Common myeloid progenitor, CD34-positive (primary cell): ENCODE results near the gene CAMTA1.

Experiments
- CTCF ChIA-PET: fragments of 350-600 bp; sonication (Branson Sonifier 250); formaldehyde crosslinking; loops from one replicate; lab custom pipeline; 2021; ENCODE audit warnings: antibody characterized with exemption; lab: Charles Lee
- POLR2A ChIA-PET: fragments of 350-600 bp; sonication (Branson Sonifier 250); formaldehyde crosslinking; loops from one replicate; lab custom pipeline; 2021; ENCODE audit warnings: antibody characterized with exemption; lab: Charles Lee
- DNase-seq, 3 donors: peaks; one replicate each; pipeline versions ENCODE4 v3.0.0 to v3.0.0-alpha.2; 2013
- H3K27ac ChIP-seq, 2 experiments: 1 replicate in 1 of 2; 2 replicates in 1 of 2; pipeline ENCODE4 v1.7.0; 2013; ENCODE audit warnings: inconsistent platforms in 2 of 2, low read length in 2 of 2, mild to moderate bottlenecking in 2 of 2, low read depth in 1 of 2, moderate library complexity in 1 of 2; ENCODE audit not compliant: severe bottlenecking in 2 of 2, insufficient read depth in 1 of 2, poor library complexity in 1 of 2
- H3K27me3 ChIP-seq, 5 experiments: replicated peaks in 2 of 5; 1 replicate in 3 of 5; 2 replicates in 2 of 5; pipeline versions ENCODE4 v1.6.1 to v1.7.0; 2013; ENCODE audit warnings: low read length in 4 of 5, mild to moderate bottlenecking in 2 of 5, moderate library complexity in 2 of 5, inconsistent platforms in 1 of 5; ENCODE audit not compliant: insufficient read depth in 5 of 5, control insufficient read depth in 4 of 5
- H3K36me3 ChIP-seq, 4 experiments: 1 replicate in 2 of 4; 2 replicates in 2 of 4; pipeline versions ENCODE4 v1.6.1 to v1.7.0; 2013; ENCODE audit warnings: low read length in 3 of 4, control low read depth in 1 of 4, mild to moderate bottlenecking in 1 of 4; ENCODE audit not compliant: control insufficient read depth in 4 of 4, insufficient read depth in 4 of 4
- H3K4me1 ChIP-seq, 4 experiments: 1 replicate in 3 of 4; 2 replicates in 1 of 4; pipeline versions ENCODE4 v1.6.1 to v1.7.1; 2013; ENCODE audit warnings: low read length in 3 of 4, mild to moderate bottlenecking in 3 of 4, control low read depth in 1 of 4, inconsistent platforms in 1 of 4, moderate library complexity in 1 of 4; ENCODE audit not compliant: control insufficient read depth in 4 of 4, insufficient read depth in 4 of 4; ENCODE audit errors: control extremely low read depth in 1 of 4
- H3K4me3 ChIP-seq, 7 experiments: 1 replicate in 4 of 7; 2 replicates in 3 of 7; pipeline versions ENCODE4 v1.5.1 to v1.7.0; 2013; ENCODE audit warnings: mild to moderate bottlenecking in 7 of 7, low read length in 6 of 7, moderate library complexity in 6 of 7, inconsistent platforms in 2 of 7, low read depth in 2 of 7, control low read depth in 1 of 7; ENCODE audit not compliant: insufficient read depth in 4 of 7, control insufficient read depth in 1 of 7; ENCODE audit errors: extremely low read depth in 1 of 7
- H3K9me3 ChIP-seq, 5 experiments: 1 replicate in 4 of 5; 2 replicates in 1 of 5; pipeline versions ENCODE4 v1.6.1 to v1.7.1; 2013; ENCODE audit warnings: low read length in 4 of 5, mild to moderate bottlenecking in 2 of 5, inconsistent platforms in 1 of 5, low read depth in 1 of 5, moderate library complexity in 1 of 5; ENCODE audit not compliant: control insufficient read depth in 4 of 5, insufficient read depth in 2 of 5; ENCODE audit errors: control extremely low read depth in 1 of 5
- WGBS: methylation state at CpG from one replicate; pipeline ENCODE4 v1.1.5; 2013; ENCODE audit not compliant: insufficient coverage; 5-methylcytosine and 5-hydroxymethylcytosine counted together

The CAMTA1 gene

DNA sequence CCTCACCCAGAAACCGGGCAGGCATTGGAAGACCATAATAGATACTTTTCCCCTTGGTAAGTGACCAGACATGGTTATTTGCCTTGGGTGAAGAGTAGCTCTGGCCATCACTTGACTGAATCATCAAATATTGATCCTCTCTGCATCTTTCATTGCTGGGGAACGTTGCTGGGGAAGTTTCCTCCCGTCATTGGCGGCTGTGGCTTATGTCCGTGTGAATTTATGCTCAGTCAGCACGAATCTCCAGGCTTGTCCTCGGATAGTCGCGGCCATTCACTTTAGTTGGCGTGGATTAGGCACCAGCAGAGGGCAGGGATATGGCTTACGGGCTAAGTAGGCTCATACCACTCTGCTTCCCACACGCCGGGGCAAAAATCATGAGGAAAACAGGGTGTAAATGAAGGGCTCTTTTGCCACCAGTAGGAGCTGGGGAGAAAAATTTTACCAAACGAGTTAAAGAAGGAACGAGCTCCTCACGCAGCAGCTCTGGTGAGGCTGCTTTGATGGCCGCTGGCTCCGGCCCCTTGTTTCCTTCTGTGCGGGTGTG is 473.4 kb downstream of the CAMTA1 start:
- Histone ChIP-seq H3K9me3 (no peaks in the 10 kb centered on the region), H3K27ac (no peak overlapping the region), H3K4me1 (peaks cover 0 to 3% (median 0%) of the 10 kb centered on the region in 4 experiments), H3K36me3 (no peaks in the 10 kb centered on the region), H3K27me3 (peaks cover 0 to 3% (median 0%) of the 10 kb centered on the region in 5 experiments), H3K4me3 (no peak overlapping the region)
- CTCF ChIA-PET = no interaction called here
- POLR2A ChIA-PET = no interaction called here
- no peak for DNase-seq
- 95% methylated on average over 15 of the region's 19 CpGs for WGBS

DNA sequence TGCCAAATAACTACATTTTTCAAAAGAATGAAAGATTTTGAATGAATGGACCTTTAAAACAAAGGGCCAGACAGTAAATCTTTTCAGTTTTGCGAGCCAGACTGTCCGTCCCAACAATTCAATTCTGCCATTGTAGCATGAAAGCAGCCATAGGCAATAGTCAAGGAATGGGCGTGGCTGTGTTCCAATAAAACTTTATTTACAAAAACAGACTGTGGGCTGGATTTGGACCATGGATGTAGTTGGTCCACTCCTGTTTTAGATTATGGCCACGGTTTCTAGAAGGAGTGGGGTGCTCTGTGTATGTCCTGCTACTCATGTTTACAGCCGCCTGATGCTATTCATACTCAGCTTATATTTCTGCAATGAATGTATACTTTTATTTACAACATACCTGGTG is 474.7 kb downstream of the CAMTA1 start:
- Histone ChIP-seq H3K36me3 (no peaks in the 10 kb centered on the region), H3K4me1 (peaks cover 0 to 3% (median 0%) of the 10 kb centered on the region in 4 experiments), H3K9me3 (no peaks in the 10 kb centered on the region), H3K27me3 (peaks cover 0 to 3% (median 0%) of the 10 kb centered on the region in 5 experiments), H3K4me3 (no peak overlapping the region), H3K27ac (no peak overlapping the region)
- ChIA-PET POLR2A (no interaction called here), CTCF (no interaction called here)
- no peak for DNase-seq
- WGBS = 94% methylated on average over 3 of the region's 5 CpGs

DNA sequence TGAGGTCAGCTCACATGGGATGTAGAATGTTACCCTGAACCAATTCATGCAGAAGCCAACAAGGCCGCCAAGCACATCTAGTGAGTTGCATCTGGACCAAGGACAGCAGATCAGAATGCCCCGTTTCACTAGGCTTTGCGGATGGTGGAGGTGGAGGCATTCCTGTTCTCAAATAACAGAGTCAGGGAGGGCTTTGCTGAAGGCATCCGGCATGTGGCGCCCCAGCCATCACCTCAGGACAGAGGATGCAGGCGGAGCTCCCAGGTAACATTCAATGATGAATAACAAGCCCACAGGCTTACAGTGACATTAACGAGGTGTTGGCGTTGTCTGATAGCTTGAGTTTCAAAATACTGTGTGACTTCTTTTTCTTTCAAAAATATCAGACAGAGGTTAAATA is 476.2 kb downstream of the CAMTA1 start:
- ChIA-PET POLR2A (no interaction called here), CTCF (no interaction called here)
- no peaks in the 10 kb centered on the region for H3K36me3 ChIP-seq
- no peak overlapping the region for H3K4me3 ChIP-seq
- no peaks in the 10 kb centered on the region for H3K9me3 ChIP-seq
- H3K27me3 ChIP-seq = peaks cover 0 to 3% (median 0%) of the 10 kb centered on the region in 5 experiments
- no peak overlapping the region for H3K27ac ChIP-seq
- WGBS = 96% methylated on average over 8 of the region's 8 CpGs
- H3K4me1 ChIP-seq = peaks cover 0 to 3% (median 0%) of the 10 kb centered on the region in 4 experiments
- DNase-seq = no peak

DNA sequence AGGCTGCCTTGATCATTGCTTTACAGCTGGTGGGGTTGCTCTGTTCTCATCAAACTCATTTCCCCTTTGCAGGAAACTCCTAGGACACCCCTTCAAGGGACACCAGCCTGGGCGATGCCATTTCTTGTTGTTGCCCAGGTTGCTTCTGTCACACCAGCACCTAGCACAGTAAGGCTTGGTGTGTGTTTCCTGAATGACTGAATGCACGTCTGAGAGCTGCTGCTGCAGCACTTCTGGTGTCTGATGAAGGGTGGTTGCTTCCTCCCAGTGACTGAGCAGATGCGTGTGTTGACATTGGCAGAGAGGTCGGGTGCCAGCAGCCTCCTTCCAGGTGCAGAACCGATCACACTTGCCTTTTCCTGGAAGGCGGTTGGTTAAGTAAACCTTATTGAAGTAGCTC is 477.4 kb downstream of the CAMTA1 start:
- ChIA-PET POLR2A (no interaction called here), CTCF (interaction anchor here (0.6 to 1.2 kb wide), 2 partner anchors 27 to 178 kb away, joined by 3 to 7 read pairs; no protein-coding TSS in a partner anchor)
- Histone ChIP-seq H3K4me1 (peaks cover 0 to 3% (median 0%) of the 10 kb centered on the region in 4 experiments), H3K9me3 (no peaks in the 10 kb centered on the region), H3K27ac (no peak overlapping the region), H3K27me3 (peaks cover 0 to 3% (median 0%) of the 10 kb centered on the region in 5 experiments), H3K36me3 (no peaks in the 10 kb centered on the region), H3K4me3 (no peak overlapping the region)
- DNase-seq = peak in 1 of 3 donors; percentile 13
- 36% methylated on average over 5 of the region's 6 CpGs for WGBS

DNA sequence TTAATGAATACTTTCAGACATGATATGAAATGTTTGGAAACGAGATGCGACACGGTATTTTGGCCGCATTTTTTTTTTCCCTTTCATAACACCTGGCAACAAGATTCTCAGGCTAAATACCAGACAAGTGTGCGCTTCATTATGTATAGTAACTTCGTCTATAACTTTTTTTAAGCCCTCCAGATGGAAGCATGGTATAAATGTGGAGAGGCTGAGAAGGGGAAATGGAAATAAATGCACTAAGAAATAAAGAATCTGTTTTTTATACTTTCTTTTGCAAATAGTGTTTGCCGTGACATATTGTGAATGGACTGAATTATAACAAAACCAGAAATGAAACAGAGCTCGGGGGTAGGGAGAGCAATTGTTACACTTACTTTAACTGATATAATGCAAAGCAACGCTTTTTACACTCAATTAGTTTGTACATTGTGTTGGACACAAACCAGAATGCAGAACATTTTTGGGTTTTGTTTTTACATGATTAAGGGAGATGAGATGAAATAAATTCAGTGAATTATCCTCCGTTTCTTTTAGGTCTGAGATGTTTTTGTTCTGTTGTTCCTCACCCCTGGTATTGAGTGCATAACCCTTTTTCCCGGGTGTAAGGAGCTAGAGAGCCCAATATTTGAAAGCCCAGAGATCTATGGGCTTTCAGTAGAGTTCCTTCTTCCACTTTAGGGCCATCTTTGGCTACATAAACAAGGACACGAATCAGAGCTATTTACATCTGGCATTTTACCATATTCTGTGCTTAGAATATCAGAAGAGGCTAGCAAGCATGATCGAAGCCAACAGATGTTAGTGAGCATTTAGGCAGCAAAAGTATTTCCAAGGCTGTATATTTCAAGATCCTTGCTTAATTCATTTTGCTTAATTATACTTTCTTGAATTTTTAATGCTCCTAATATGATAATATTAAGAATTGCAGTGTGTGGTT is 478.0 kb downstream of the CAMTA1 start:
- H3K4me3 ChIP-seq = no peak overlapping the region
- 94% methylated on average over 7 of the region's 13 CpGs for WGBS
- POLR2A ChIA-PET = no interaction called here
- DNase-seq = no peak
- peaks cover 0 to 2% (median 0%) of the 10 kb centered on the region in 5 experiments for H3K9me3 ChIP-seq
- CTCF ChIA-PET = interaction anchor here (0.6 to 1.2 kb wide), 2 partner anchors 28 to 179 kb away, joined by 3 to 7 read pairs; no protein-coding TSS in a partner anchor
- no peaks in the 10 kb centered on the region for H3K36me3 ChIP-seq
- no peak overlapping the region for H3K27ac ChIP-seq
- H3K27me3 ChIP-seq = peaks cover 0 to 3% (median 0%) of the 10 kb centered on the region in 5 experiments
- peaks cover 0 to 3% (median 0%) of the 10 kb centered on the region in 4 experiments for H3K4me1 ChIP-seq

DNA sequence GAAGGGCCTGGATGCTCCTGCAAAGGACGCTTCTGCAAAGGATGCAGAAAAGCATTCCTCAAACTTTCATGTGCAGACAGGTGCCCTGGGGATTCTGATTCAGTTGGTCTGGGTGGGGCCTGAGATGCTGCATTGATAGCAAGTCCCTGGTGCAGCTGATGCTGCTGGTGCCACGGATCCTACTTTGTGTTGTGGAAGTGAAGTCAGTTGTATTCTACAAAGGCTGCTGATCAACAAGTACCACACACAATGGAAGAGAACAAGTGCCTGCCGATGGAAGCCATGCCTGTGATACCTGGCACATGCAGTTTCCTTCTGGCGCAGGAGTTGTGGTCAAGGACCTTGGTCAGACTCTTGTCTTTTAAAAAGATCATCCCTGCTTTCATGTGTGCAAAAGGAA is 478.8 kb downstream of the CAMTA1 start:
- Histone ChIP-seq H3K4me3 (no peak overlapping the region), H3K27ac (no peak overlapping the region), H3K27me3 (peaks cover 0 to 3% (median 0%) of the 10 kb centered on the region in 5 experiments), H3K36me3 (no peaks in the 10 kb centered on the region), H3K9me3 (peaks cover 0 to 4% (median 0%) of the 10 kb centered on the region in 5 experiments), H3K4me1 (peaks cover 0 to 3% (median 0%) of the 10 kb centered on the region in 4 experiments)
- CTCF ChIA-PET = no interaction called here
- 90% methylated on average over 2 of the region's 4 CpGs for WGBS
- POLR2A ChIA-PET = no interaction called here
- DNase-seq = no peak
